Cerebellar nuclear complex (tissue), 1 donor: ENCODE measurements around the gene AAR2.

ENCODE experiments used
- DNase-seq, 2 experiments: peaks; one replicate each; lab custom pipeline; 2025; lab: John Stamatoyannopoulos, UW

Gene AAR2

GRCh38 chr20:36279776-36280175, 43.5 kb downstream of the AAR2 start:
- no peak for DNase-seq

GRCh38 chr20:36281785-36282380, 45.6 kb downstream of the AAR2 start:
- DNase-seq = no peak

GRCh38 chr20:36284751-36285150, 48.5 kb downstream of the AAR2 start:
- DNase-seq = no peak

- DNase-seq = no peak
Measured at GRCh38 chr20:36285746-36286447, 49.6 kb downstream of the AAR2 start.

GRCh38 chr20:36297656-36298055, 61.4 kb downstream of the AAR2 start:
- no peak for DNase-seq

GRCh38 chr20:36298061-36298460, 61.8 kb downstream of the AAR2 start:
- DNase-seq = no peak

GRCh38 chr20:36298795-36299339, 62.6 kb downstream of the AAR2 start:
- no peak for DNase-seq

GRCh38 chr20:36299459-36299858, 63.2 kb downstream of the AAR2 start:
- DNase-seq = no peak

GRCh38 chr20:36301359-36302119, 65.3 kb downstream of the AAR2 start:
- DNase-seq = no peak

GRCh38 chr20:36303020-36303595, 66.8 kb downstream of the AAR2 start:
- DNase-seq = no peak

GRCh38 chr20:36303831-36304230, 67.6 kb downstream of the AAR2 start:
- DNase-seq = no peak

- no peak for DNase-seq
Measured at GRCh38 chr20:36304786-36305495, 68.7 kb downstream of the AAR2 start.

GRCh38 chr20:36305602-36306551, 69.6 kb downstream of the AAR2 start, which contains the start of gene DLGAP4:
Gene DLGAP4, plus strand, starts transcription at chr20:36306339. Its CDS starts 125,379 bp downstream, at chr20:36431718.
- no peak for DNase-seq
